ENCODE data around the gene ZNF273.
"Not testable (repeated sequence)": the region's sequence is repeated elsewhere in the genome, so short reads cannot be mapped to it uniquely, and the experiment has no call there.

The ZNF273 gene

DNA sequence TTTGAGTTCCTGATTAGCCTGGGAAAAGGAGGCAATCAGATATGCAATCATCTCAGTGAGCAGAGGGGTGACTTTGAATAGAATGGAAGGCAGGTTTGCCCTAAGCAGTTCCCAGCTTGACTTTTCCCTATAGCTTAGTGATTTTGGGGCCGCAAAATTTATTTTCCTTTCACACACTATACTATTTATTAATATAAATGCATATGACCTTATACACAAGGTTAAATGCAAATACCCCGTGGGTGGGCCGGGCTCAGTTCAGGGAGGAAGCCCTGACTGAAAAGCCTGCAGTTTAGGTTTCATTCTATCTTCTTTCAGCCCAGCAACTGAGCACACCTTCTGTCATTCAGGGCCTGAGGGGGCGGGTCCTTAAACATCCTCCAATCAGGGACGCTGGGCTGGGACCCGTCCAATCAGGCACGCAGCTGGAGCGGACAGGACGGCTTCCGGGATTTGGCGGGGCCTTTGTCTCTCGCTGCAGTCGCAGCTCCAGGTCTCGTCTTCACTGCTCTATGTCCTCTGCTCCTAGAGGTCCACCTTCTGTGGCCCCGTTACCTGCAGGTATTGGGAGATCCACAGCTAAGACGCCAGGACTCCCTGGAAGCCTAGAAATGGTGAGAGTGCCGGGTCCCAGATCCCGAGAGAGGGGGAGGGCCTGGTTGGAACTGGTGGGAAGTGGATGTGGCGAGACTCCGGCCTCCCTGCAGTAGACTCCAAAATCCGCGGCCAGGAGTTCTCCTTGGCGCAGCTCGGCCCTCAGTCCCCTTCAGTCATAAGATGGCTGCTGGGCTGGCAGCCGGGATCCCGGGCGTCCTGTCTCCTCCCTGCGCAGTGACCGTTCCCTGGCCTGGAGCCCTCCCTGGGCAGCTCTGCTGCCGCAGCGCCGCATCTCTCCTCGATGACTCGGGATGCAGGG lies at the start of gene ZNF273:
Gene ZNF273, plus strand, starts transcription at position 468 of the 916 bp plus-strand sequence. Its CDS starts 45 bp downstream, at position 513.
- DNase-seq (ENCODE audit: low read depth): peak; percentile 89

DNA sequence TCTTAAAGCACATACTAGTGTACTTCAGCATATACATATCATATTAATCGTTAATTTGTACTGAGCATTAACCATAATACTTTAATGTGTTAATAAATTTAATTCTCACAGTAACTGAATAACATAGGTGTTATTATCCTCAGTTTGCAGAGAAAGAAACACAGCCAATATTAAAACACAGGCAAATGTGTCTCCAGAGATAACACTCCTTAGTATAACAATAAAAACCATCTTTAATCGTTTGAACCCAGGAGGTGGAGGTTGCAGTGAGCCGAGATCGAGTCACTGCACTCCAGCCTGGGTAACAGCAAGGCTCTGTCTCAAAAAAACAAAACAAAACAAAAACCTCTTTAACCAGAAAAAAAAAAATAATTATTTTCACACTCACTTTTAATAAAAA lies 49.4 kb upstream of the ZNF273 start:
- DNase-seq (ENCODE audit: low read depth): no peak

DNA sequence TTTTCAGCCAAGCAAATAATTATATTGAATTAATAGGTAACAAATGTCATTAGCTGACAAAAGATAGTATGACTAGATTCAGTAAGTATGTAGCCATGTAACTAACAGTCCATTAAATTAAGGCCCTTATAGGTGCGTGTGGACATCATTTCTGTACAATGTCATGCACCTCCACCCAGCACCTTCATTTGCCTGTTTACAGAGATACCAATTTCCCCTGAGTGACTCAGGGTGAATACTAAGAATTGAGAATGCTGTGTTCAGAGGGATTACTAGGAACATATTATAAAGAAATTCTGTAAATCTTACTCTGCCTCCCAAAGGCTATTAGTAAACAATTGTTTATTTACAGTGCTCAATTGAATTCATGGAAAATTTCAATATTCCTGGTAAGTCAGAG lies 48.1 kb upstream of the ZNF273 start:
- no peak for DNase-seq (ENCODE audit: low read depth)

- no peak for DNase-seq (ENCODE audit: low read depth)
Measured at GRCh38 chr7:64863021-64863420, 40.1 kb upstream of the ZNF273 start.

GRCh38 chr7:64863530-64863929 lies 39.5 kb upstream of the ZNF273 start:
- not testable (repeated sequence) for DNase-seq (ENCODE audit: low read depth)

- no peak for DNase-seq (ENCODE audit: low read depth)
Measured at GRCh38 chr7:64863969-64864368, 39.1 kb upstream of the ZNF273 start.

- DNase-seq (ENCODE audit: low read depth): no peak
Measured at GRCh38 chr7:64867863-64868440, 35.1 kb upstream of the ZNF273 start.

GRCh38 chr7:64868499-64868898 lies 34.6 kb upstream of the ZNF273 start:
- no peak for DNase-seq (ENCODE audit: low read depth)

GRCh38 chr7:64869121-64869725 lies 33.9 kb upstream of the ZNF273 start:
- DNase-seq (ENCODE audit: low read depth): no peak

- DNase-seq (ENCODE audit: low read depth): no peak
Measured at GRCh38 chr7:64869912-64870562, 33.0 kb upstream of the ZNF273 start.

DNA sequence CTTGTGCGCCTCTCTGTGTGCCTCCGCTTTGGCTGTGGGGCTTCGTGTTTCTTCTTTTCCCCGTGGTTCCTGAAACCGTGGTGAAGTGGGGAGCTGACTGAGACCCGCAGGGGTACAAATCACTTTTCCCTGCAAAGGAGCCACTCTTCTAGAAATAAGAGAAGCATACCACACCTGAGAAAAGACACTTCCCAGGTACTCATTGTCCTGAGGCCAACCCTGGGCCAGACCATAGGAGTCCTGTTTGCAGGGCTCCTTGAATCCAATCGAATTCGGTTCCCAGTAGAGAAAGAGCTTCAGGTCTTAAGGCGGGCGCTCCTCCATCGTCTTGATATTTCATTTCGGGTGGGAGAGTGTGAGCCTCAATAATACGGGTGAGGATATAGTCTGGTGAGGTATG lies 32.4 kb upstream of the ZNF273 start:
- DNase-seq (ENCODE audit: low read depth): no peak

- DNase-seq (ENCODE audit: low read depth): no peak
Measured at GRCh38 chr7:64871761-64872160, 31.3 kb upstream of the ZNF273 start.

GRCh38 chr7:64872351-64873154 lies 30.5 kb upstream of the ZNF273 start:
- no peak for DNase-seq (ENCODE audit: low read depth)

- no peak for DNase-seq (ENCODE audit: low read depth)
Measured at GRCh38 chr7:64873155-64873500, 29.9 kb upstream of the ZNF273 start.

GRCh38 chr7:64873517-64873916 lies 29.6 kb upstream of the ZNF273 start:
- DNase-seq (ENCODE audit: low read depth): no peak

- no peak for DNase-seq (ENCODE audit: low read depth)
Measured at GRCh38 chr7:64874114-64874513, 29.0 kb upstream of the ZNF273 start.

GRCh38 chr7:64874562-64875250 lies 28.4 kb upstream of the ZNF273 start:
- no peak for DNase-seq (ENCODE audit: low read depth)

- DNase-seq (ENCODE audit: low read depth): no peak
Measured at GRCh38 chr7:64875258-64875657, 27.8 kb upstream of the ZNF273 start.

GRCh38 chr7:64875658-64876406 lies 27.2 kb upstream of the ZNF273 start:
- DNase-seq (ENCODE audit: low read depth): no peak
